HCT116 (cell line): ENCODE data around the gene TAGLN2. TPM values are rescaled to one million over a fixed set of nuclear protein-coding genes. Genes with fewer than 3 reads are reported as not detected.

Experiments
- ATAC-seq: fragments of 200-7000 bp; cut with Tn5 transposase; 2 replicates; pipeline ENCODE4 v1.9.1; 2020; ENCODE audit warnings: mild to moderate bottlenecking, moderate library complexity
- BruUV-seq: library from RNA; stranded (reverse); fragments of 400-500 nt; replicated peaks from 2 replicates; lab custom pipeline; 2021; lab: Mats Ljungman, UMichigan
- CTCF ChIA-PET: fragments of 300-600 bp; sonication (Branson Sonifier 250); formaldehyde crosslinking; loops from one replicate; lab custom pipeline; 2021; ENCODE audit warnings: antibody characterized with exemption; lab: Charles Lee
- POLR2A ChIA-PET: fragments of 300-600, 350-600 bp; sonication (Branson Sonifier 250); formaldehyde crosslinking; loops from one replicate; lab custom pipeline; 2021; ENCODE audit warnings: antibody characterized with exemption; lab: Charles Lee
- RAD21 ChIA-PET, 2 experiments: fragments of 300-600 bp; sonication (Branson Sonifier 250); formaldehyde crosslinking; loops; one replicate each; lab custom pipeline; 2023; ENCODE audit warnings: low total read pairs in 2 of 2; ENCODE audit not compliant: uncharacterized antibody in 2 of 2, unreplicated experiment in 2 of 2, low non-redundant PET in 1 of 2; lab: Charles Lee
- DNase-seq: peaks from one replicate; pipeline ENCODE4 v3.0.0-alpha.2; 2010; ENCODE audit warnings: low read depth, low spot score
- H2AFZ ChIP-seq: fragments of 200-600 bp; shearing (Covaris generic), sonication (generic); 2 replicates; pipeline ENCODE4 v1.6.1; 2017; ENCODE audit warnings: low read depth, mixed run types, mixed read lengths, antibody characterized with exemption, low read length; ENCODE audit not compliant: poor library complexity, severe bottlenecking
- H3K27ac ChIP-seq: 2 replicates; pipeline ENCODE4 v1.5.1; 2012; ENCODE audit warnings: low read depth, low read length
- H3K27me3 ChIP-seq: fragments of 200-600 bp; sonication (generic); 2 replicates; pipeline ENCODE4 v1.6.1; 2016; ENCODE audit warnings: mixed run types, low read length, mixed read lengths; ENCODE audit not compliant: insufficient read depth
- H3K36me3 ChIP-seq, 2 experiments: fragments of 200-500 bp in 1 of 2; fragments of 200-600 bp in 1 of 2; sonication (Bioruptor generic) in 1 of 2; sonication (generic) in 1 of 2; 2 replicates each; pipeline versions ENCODE4 v1.5.1 to v1.6.1; 2014 to 2016; ENCODE audit warnings: low read length in 2 of 2, inconsistent platforms in 1 of 2, mixed read lengths in 1 of 2, mixed run types in 1 of 2; ENCODE audit not compliant: insufficient read depth in 2 of 2, control insufficient read depth in 1 of 2
- H3K4me1 ChIP-seq, 2 experiments: fragments of 200-600 bp in 1 of 2; sonication (generic) in 1 of 2; 2 replicates each; pipeline versions ENCODE4 v1.5.1 to v1.6.1; 2012 to 2017; ENCODE audit warnings: low read length in 2 of 2, inconsistent platforms in 1 of 2, mild to moderate bottlenecking in 1 of 2, mixed read lengths in 1 of 2, mixed run types in 1 of 2, moderate library complexity in 1 of 2; ENCODE audit not compliant: insufficient read depth in 2 of 2, control insufficient read depth in 1 of 2
- H3K4me2 ChIP-seq: fragments of 200-600 bp; sonication (generic); 2 replicates; pipeline ENCODE4 v1.6.1; 2017; ENCODE audit warnings: mixed run types, low read length, mixed read lengths
- H3K4me3 ChIP-seq, 2 experiments: fragments of 200-600 bp in 1 of 2; sonication (generic) in 1 of 2; replicated peaks in 1 of 2; 2 replicates each; pipeline ENCODE4 v1.5.1; 2011 to 2016; ENCODE audit warnings: low read length in 2 of 2, control low read depth in 1 of 2, low read depth in 1 of 2, mild to moderate bottlenecking in 1 of 2, mixed read lengths in 1 of 2, mixed run types in 1 of 2
- H3K79me2 ChIP-seq: fragments of 200-600 bp; sonication (generic); 2 replicates; pipeline ENCODE4 v1.6.1; 2017; ENCODE audit warnings: mild to moderate bottlenecking, mixed run types, low read length, moderate library complexity, mixed read lengths; ENCODE audit not compliant: insufficient read depth
- H3K9ac ChIP-seq: fragments of 200-600 bp; sonication (generic); 2 replicates; pipeline ENCODE4 v1.6.1; 2016; ENCODE audit warnings: low read length, mixed read lengths
- H3K9me2 ChIP-seq: fragments of 200-600 bp; sonication (generic), shearing (Covaris generic); 2 replicates; pipeline ENCODE4 v1.6.1; 2017; ENCODE audit warnings: mixed run types, mild to moderate bottlenecking, moderate library complexity; ENCODE audit not compliant: insufficient read depth
- H3K9me3 ChIP-seq, 2 experiments: fragments of 200-500 bp in 1 of 2; fragments of 200-600 bp in 1 of 2; sonication (Bioruptor generic) in 1 of 2; sonication (generic) in 1 of 2; 2 replicates each; pipeline ENCODE4 v1.6.1; 2014 to 2017; ENCODE audit warnings: low read length in 2 of 2, mixed read lengths in 2 of 2, inconsistent platforms in 1 of 2, low read depth in 1 of 2, mild to moderate bottlenecking in 1 of 2, mixed run types in 1 of 2, moderate library complexity in 1 of 2; ENCODE audit not compliant: control insufficient read depth in 1 of 2, insufficient read depth in 1 of 2
- H4K20me1 ChIP-seq: fragments of 200-600 bp; sonication (generic), shearing (Covaris generic); 2 replicates; pipeline ENCODE4 v1.6.1; 2017; ENCODE audit warnings: mixed run types, mild to moderate bottlenecking, moderate library complexity; ENCODE audit not compliant: insufficient read depth
- CBX3 ChIP-seq: IDR thresholded peaks from 2 replicates; pipeline ENCODE4 v1.6.1; 2012; ENCODE audit warnings: low read depth
- CEBPB ChIP-seq: IDR thresholded peaks from 2 replicates; pipeline ENCODE4 v1.6.1; 2012; ENCODE audit warnings: low read depth
- EGR1 ChIP-seq: IDR thresholded peaks from 2 replicates; pipeline ENCODE4 v1.6.1; 2012; ENCODE audit warnings: low read depth
- ELF1 ChIP-seq: IDR thresholded peaks from 2 replicates; pipeline ENCODE4 v1.6.1; 2012; ENCODE audit warnings: low read depth, borderline replicate concordance
- EZH2 ChIP-seq: fragments of 200-600 bp; sonication (generic); IDR thresholded peaks from 2 replicates; pipeline ENCODE4 v1.6.1; 2017; ENCODE audit warnings: antibody characterized with exemption, mixed run types
- EZH2phosphoT487 ChIP-seq: fragments of 200-600 bp; IDR thresholded peaks from 2 replicates; pipeline ENCODE4 v1.6.1; 2018; ENCODE audit warnings: antibody characterized with exemption, borderline replicate concordance
- FOSL1 ChIP-seq: IDR thresholded peaks from 2 replicates; pipeline ENCODE4 v1.6.1; 2012; ENCODE audit warnings: low read depth
- JUND ChIP-seq: IDR thresholded peaks from 2 replicates; pipeline ENCODE4 v1.6.1; 2012
- POLR2A ChIP-seq: IDR thresholded peaks from 2 replicates; pipeline ENCODE4 v1.7.0; 2011; ENCODE audit warnings: borderline replicate concordance; ENCODE audit not compliant: insufficient read depth, insufficient read length; ENCODE audit errors: extremely low read depth
- POLR2AphosphoS5 ChIP-seq: IDR thresholded peaks from 2 replicates; pipeline ENCODE4 v1.6.1; 2011; ENCODE audit warnings: mild to moderate bottlenecking, low read depth, low read length, moderate library complexity
- RAD21 ChIP-seq: IDR thresholded peaks from 2 replicates; pipeline ENCODE4 v1.6.1; 2012; ENCODE audit warnings: low read depth, mild to moderate bottlenecking
- SIN3A ChIP-seq: IDR thresholded peaks from 2 replicates; pipeline ENCODE4 v1.6.1; 2012; ENCODE audit warnings: low read depth
- SP1 ChIP-seq: IDR thresholded peaks from 2 replicates; pipeline ENCODE4 v1.6.1; 2012; ENCODE audit warnings: low read depth
- SRF ChIP-seq: IDR thresholded peaks from 2 replicates; pipeline ENCODE4 v1.6.1; 2012; ENCODE audit warnings: low read depth
- TCF7L2 ChIP-seq: IDR thresholded peaks from 2 replicates; pipeline ENCODE4 v1.7.0; 2011; ENCODE audit warnings: borderline replicate concordance, inconsistent platforms; ENCODE audit not compliant: insufficient read depth, insufficient read length; ENCODE audit errors: extremely low read depth
- YY1 ChIP-seq: IDR thresholded peaks from 2 replicates; pipeline ENCODE4 v1.6.1; 2011; ENCODE audit warnings: low read length, low read depth, moderate library complexity, mild to moderate bottlenecking; ENCODE audit not compliant: insufficient replicate concordance; ENCODE audit errors: extremely low read depth
- ZFX ChIP-seq: fragments of 450-650 bp; IDR thresholded peaks from 2 replicates; pipeline ENCODE4 v1.6.1; 2017
- intact Hi-C: fragments of 100-400 bp; cut with micrococcal nuclease; formaldehyde crosslinking; loops from 2 replicates; pipeline ENCODE4 v1.10.0; 2022
- total RNA-seq: library from RNA; stranded (reverse); gene quantifications from one replicate; pipeline ENCODE4 v1.2.1, GENCODE V29; 2021; ENCODE audit not compliant: unreplicated experiment
- TF ChIP-seq, protein P1 (sequence below), 3 experiments: fragments of 200-600 bp in 1 of 3; sonication (generic) in 1 of 3; IDR thresholded peaks in 2 of 3; conservative IDR thresholded peaks in 1 of 3; 2 replicates each; pipeline ENCODE4 v1.5.1; 2012 to 2017; ENCODE audit warnings: low read depth in 2 of 3, low read length in 2 of 3, antibody characterized with exemption in 1 of 3, borderline replicate concordance in 1 of 3, control low read depth in 1 of 3, mild to moderate bottlenecking in 1 of 3, mixed read lengths in 1 of 3, mixed run types in 1 of 3, moderate library complexity in 1 of 3; ENCODE audit not compliant: insufficient read depth in 1 of 3
- TF ChIP-seq, protein P2 (sequence below): IDR thresholded peaks from 2 replicates; pipeline ENCODE4 v1.6.1; 2012
- TF ChIP-seq, protein P3 (sequence below): IDR thresholded peaks from 2 replicates; pipeline ENCODE4 v1.6.1; 2012; ENCODE audit warnings: low read depth

The TAGLN2 gene
- total RNA-seq, 1 experiment from 2014 or later: 127 TPM

DNA sequence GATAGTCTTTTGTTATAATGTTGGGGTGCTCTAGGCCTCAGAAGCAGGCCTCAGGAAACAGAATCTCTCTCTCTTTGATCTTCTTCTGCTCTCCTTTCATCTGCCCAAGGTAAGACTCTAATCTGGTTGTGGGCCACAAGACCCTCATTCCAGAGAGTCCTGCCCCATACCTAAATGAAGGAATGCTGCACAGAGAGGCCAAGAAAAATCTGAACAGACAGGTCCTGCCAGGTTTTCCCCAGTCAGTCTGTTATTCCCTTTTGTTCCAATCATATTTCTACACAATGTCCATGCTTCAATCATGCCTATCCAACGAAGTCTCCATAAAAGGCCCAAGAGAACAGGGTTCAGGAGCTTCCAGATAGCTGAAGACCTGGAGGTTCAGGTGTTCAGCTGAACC, 18.3 kb downstream of the TAGLN2 start:
- intact Hi-C loops: no loop called here
- CTCF ChIA-PET: no interaction called here
- Histone ChIP-seq H3K4me1 (peaks cover 8 to 22% of the 10 kb centered on the region in 2 experiments; a peak in 3 of 4 replicates), H3K79me2 (no peaks in the 10 kb centered on the region), H3K36me3 (no peaks in the 10 kb centered on the region), H3K9me3 (no peaks in the 10 kb centered on the region; a peak in 1 of 4 replicates), H3K4me3 (no peak overlapping the region), H2AFZ (no peak overlapping the region), H3K4me2 (no peak overlapping the region), H3K9ac (no peak overlapping the region), H3K27ac (no peak overlapping the region), H3K9me2 (no peaks in the 10 kb centered on the region), H3K27me3 (no peaks in the 10 kb centered on the region), H4K20me1 (no peaks in the 10 kb centered on the region)
- RAD21 ChIA-PET: no interaction called here
- DNase-seq (no peak), ATAC-seq (no peak)
- POLR2A ChIA-PET: interaction anchor here (1.4 kb wide), 1 partner anchor 18 kb away, joined by 3 read pairs; no protein-coding TSS in a partner anchor
- TF ChIP-seq, protein P1, sequence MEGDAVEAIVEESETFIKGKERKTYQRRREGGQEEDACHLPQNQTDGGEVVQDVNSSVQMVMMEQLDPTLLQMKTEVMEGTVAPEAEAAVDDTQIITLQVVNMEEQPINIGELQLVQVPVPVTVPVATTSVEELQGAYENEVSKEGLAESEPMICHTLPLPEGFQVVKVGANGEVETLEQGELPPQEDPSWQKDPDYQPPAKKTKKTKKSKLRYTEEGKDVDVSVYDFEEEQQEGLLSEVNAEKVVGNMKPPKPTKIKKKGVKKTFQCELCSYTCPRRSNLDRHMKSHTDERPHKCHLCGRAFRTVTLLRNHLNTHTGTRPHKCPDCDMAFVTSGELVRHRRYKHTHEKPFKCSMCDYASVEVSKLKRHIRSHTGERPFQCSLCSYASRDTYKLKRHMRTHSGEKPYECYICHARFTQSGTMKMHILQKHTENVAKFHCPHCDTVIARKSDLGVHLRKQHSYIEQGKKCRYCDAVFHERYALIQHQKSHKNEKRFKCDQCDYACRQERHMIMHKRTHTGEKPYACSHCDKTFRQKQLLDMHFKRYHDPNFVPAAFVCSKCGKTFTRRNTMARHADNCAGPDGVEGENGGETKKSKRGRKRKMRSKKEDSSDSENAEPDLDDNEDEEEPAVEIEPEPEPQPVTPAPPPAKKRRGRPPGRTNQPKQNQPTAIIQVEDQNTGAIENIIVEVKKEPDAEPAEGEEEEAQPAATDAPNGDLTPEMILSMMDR (IDR thresholded peaks at IDR 0.05 in 2 of 3, conservative IDR thresholded peaks at IDR 0.05 in 1 of 3; ENCODE audit: borderline replicate concordance in 1 of 3, insufficient read depth in 1 of 3, low read depth in 2 of 3, low read length in 2 of 3): no peak
- TF ChIP-seq POLR2A: no peak
- no peak for TF ChIP-seq CBX3
- no peak for TF ChIP-seq YY1
- TF ChIP-seq ZFX: no peak
- TF ChIP-seq TCF7L2: no peak
- no peak for TF ChIP-seq POLR2AphosphoS5
- TF ChIP-seq EZH2: no peak
- no peak for TF ChIP-seq JUND
- no peak for TF ChIP-seq EZH2phosphoT487
- TF ChIP-seq SP1: no peak
- TF ChIP-seq RAD21: no peak
- no peak for TF ChIP-seq ELF1
- TF ChIP-seq, protein P2, sequence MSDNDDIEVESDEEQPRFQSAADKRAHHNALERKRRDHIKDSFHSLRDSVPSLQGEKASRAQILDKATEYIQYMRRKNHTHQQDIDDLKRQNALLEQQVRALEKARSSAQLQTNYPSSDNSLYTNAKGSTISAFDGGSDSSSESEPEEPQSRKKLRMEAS: no peak
- TF ChIP-seq EGR1: no peak
- TF ChIP-seq SRF: no peak
- no peak for TF ChIP-seq SIN3A
- TF ChIP-seq, protein P3, sequence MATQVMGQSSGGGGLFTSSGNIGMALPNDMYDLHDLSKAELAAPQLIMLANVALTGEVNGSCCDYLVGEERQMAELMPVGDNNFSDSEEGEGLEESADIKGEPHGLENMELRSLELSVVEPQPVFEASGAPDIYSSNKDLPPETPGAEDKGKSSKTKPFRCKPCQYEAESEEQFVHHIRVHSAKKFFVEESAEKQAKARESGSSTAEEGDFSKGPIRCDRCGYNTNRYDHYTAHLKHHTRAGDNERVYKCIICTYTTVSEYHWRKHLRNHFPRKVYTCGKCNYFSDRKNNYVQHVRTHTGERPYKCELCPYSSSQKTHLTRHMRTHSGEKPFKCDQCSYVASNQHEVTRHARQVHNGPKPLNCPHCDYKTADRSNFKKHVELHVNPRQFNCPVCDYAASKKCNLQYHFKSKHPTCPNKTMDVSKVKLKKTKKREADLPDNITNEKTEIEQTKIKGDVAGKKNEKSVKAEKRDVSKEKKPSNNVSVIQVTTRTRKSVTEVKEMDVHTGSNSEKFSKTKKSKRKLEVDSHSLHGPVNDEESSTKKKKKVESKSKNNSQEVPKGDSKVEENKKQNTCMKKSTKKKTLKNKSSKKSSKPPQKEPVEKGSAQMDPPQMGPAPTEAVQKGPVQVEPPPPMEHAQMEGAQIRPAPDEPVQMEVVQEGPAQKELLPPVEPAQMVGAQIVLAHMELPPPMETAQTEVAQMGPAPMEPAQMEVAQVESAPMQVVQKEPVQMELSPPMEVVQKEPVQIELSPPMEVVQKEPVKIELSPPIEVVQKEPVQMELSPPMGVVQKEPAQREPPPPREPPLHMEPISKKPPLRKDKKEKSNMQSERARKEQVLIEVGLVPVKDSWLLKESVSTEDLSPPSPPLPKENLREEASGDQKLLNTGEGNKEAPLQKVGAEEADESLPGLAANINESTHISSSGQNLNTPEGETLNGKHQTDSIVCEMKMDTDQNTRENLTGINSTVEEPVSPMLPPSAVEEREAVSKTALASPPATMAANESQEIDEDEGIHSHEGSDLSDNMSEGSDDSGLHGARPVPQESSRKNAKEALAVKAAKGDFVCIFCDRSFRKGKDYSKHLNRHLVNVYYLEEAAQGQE: no peak
- TF ChIP-seq FOSL1: no peak
- no peak for TF ChIP-seq CEBPB
- BruUV-seq: no TSS peak
